ENCODE data around the gene INPP5E.

INPP5E gene

DNA sequence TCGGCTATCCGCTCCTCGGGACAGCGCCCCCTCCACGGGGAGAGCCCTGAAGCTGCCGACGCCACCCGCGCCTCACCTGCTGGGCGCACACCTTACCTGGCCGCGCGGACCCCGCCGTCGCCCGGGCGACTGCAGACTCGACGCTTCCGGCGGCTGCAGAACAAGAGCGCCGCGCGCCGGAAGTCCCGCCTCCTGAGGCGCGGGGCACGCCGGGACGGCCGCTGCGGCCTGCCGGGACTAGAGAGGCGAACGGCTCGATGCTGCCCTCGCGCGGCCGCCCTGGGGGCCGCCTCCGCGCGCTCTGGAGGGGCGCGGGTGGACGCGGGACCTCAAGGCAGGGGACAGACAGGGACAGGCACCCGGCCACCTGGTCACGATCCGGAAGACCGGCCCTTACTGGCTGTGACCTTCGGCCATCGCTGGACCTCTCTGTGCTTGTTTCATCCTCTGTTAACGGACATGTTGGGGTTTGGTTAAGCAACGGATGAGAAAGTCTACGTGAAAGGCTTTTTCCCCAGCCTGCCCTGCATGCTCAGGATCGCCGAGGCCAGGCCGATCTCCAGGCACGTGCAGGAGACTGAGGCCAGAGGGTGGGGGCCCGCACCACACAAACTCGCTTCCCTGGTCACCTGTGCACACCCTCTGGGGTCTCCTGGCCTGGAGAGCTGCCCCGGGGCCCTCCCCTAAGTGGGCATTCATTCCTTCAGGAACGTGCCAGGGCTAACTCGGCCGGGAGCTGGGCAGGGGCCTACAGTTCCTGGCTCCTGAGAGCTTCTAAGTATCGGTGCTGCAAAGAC, 39.4 kb downstream of the INPP5E start, which contains the start of gene SNAPC4:
Gene SNAPC4, minus strand, starts transcription at position 133 of the 797 bp plus-strand sequence. CDS start 1,742 bp downstream, outside the sequence.
- ChIA-PET POLR2A (interaction anchor here (1.2 to 2.6 kb wide), 4 partner anchors 9 to 37 kb away, joined by 5 to 15 read pairs (median 8); no protein-coding TSS in a partner anchor), CTCF (interaction anchor here (0.5 to 2.6 kb wide), 31 partner anchors 9 to 877 kb away, joined by 3 to 28 read pairs (median 3); partner anchors contain the start of genes DNLZ, ENTR1 and PMPCA)
- peaks cover 7 to 72% of the 10 kb centered on the region in 2 experiments for H3K36me3 ChIP-seq (ENCODE audit: control insufficient read depth in 2 of 2, insufficient read depth in 1 of 2, low read length in 2 of 2)
- H3K27ac ChIP-seq (ENCODE audit: extremely low read depth, low read depth, low read length) = peak within 1 kb of the TSS; percentile 53; the same call in 1 of the 2 replicates
- no peaks in the 10 kb centered on the region for H3K9me3 ChIP-seq (ENCODE audit: control insufficient read depth, insufficient read depth, low read depth, low read length)
- H3K4me1 ChIP-seq (ENCODE audit: control insufficient read depth, insufficient read depth, low read length) = no peaks in the 10 kb centered on the region
- peak within 1 kb of the TSS; percentile 91 for H3K4me3 ChIP-seq (ENCODE audit: low read depth, low read length)
- TF ChIP-seq ZNF548 (tag by site-specific recombination; IDR thresholded peaks at IDR 0.05) (no peak), ZNF140 (tag by site-specific recombination; IDR thresholded peaks at IDR 0.05) (no peak), ZNF394 (tag by site-specific recombination; IDR thresholded peaks at IDR 0.05; ENCODE audit: borderline replicate concordance) (no peak), SETDB1 (IDR thresholded peaks at IDR 0.05; ENCODE audit: insufficient read length, low read length) (no peak), ZFP41 (tag by site-specific recombination; IDR thresholded peaks at IDR 0.05; ENCODE audit: borderline replicate concordance) (no peak), KLF9 (tag by site-specific recombination; IDR thresholded peaks at IDR 0.05; ENCODE audit: low read depth) (peak; percentile 15; the same call in 1 of the 2 replicates), ZNF561 (tag by site-specific recombination; IDR thresholded peaks at IDR 0.05; ENCODE audit: borderline replicate concordance) (peak; percentile 55; the same call in 1 of the 2 replicates), ZBTB17 (tag by site-specific recombination; IDR thresholded peaks at IDR 0.05) (peak; percentile 97), ZNF302 (tag by site-specific recombination; IDR thresholded peaks at IDR 0.05; ENCODE audit: low read depth) (no peak), ZNF335 (tag by site-specific recombination; conservative IDR thresholded peaks at IDR 0.05) (peak; percentile 65), ZNF521 (tag by site-specific recombination; IDR thresholded peaks at IDR 0.05) (no peak), ZNF501 (tag by site-specific recombination; IDR thresholded peaks at IDR 0.05) (peak; percentile 37; the same call in 1 of the 2 replicates), ZNF24 (tag by site-specific recombination; IDR thresholded peaks at IDR 0.05) (peak; percentile 34; the same call in 1 of the 2 replicates), BCL11B (tag by site-specific recombination; IDR thresholded peaks at IDR 0.05; ENCODE audit: low read depth) (no peak), ZEB2 (tag by site-specific recombination; IDR thresholded peaks at IDR 0.05) (peak; percentile 43; the same call in 1 of the 2 replicates), ZNF600 (tag by site-specific recombination; IDR thresholded peaks at IDR 0.05) (peak; percentile 71), ZSCAN30 (tag by site-specific recombination; IDR thresholded peaks at IDR 0.05) (peak; percentile 71), ZNF10 (tag by site-specific recombination; IDR thresholded peaks at IDR 0.05) (peak; percentile 42; the same call in 1 of the 2 replicates), TCF7L2 (IDR thresholded peaks at IDR 0.05; ENCODE audit: borderline replicate concordance, low read depth, low read length) (peak; percentile 89; the same call in 1 of the 2 replicates), ZNF664 (tag by site-specific recombination; IDR thresholded peaks at IDR 0.05) (no peak)
- TF ChIP-seq, protein P1, sequence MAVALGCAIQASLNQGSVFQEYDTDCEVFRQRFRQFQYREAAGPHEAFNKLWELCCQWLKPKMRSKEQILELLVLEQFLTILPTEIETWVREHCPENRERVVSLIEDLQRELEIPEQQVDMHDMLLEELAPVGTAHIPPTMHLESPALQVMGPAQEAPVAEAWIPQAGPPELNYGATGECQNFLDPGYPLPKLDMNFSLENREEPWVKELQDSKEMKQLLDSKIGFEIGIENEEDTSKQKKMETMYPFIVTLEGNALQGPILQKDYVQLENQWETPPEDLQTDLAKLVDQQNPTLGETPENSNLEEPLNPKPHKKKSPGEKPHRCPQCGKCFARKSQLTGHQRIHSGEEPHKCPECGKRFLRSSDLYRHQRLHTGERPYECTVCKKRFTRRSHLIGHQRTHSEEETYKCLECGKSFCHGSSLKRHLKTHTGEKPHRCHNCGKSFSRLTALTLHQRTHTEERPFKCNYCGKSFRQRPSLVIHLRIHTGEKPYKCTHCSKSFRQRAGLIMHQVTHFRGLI (tag by site-specific recombination; IDR thresholded peaks at IDR 0.05) = 0 out of 2 replicates have a peak, but pooled peaks have one; percentile 21
- TF ChIP-seq, protein P2, sequence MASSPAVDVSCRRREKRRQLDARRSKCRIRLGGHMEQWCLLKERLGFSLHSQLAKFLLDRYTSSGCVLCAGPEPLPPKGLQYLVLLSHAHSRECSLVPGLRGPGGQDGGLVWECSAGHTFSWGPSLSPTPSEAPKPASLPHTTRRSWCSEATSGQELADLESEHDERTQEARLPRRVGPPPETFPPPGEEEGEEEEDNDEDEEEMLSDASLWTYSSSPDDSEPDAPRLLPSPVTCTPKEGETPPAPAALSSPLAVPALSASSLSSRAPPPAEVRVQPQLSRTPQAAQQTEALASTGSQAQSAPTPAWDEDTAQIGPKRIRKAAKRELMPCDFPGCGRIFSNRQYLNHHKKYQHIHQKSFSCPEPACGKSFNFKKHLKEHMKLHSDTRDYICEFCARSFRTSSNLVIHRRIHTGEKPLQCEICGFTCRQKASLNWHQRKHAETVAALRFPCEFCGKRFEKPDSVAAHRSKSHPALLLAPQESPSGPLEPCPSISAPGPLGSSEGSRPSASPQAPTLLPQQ (tag by site-specific recombination; IDR thresholded peaks at IDR 0.05) = 0 out of 2 replicates have a peak, but pooled peaks have one; percentile 32
- TF ChIP-seq, protein P3, sequence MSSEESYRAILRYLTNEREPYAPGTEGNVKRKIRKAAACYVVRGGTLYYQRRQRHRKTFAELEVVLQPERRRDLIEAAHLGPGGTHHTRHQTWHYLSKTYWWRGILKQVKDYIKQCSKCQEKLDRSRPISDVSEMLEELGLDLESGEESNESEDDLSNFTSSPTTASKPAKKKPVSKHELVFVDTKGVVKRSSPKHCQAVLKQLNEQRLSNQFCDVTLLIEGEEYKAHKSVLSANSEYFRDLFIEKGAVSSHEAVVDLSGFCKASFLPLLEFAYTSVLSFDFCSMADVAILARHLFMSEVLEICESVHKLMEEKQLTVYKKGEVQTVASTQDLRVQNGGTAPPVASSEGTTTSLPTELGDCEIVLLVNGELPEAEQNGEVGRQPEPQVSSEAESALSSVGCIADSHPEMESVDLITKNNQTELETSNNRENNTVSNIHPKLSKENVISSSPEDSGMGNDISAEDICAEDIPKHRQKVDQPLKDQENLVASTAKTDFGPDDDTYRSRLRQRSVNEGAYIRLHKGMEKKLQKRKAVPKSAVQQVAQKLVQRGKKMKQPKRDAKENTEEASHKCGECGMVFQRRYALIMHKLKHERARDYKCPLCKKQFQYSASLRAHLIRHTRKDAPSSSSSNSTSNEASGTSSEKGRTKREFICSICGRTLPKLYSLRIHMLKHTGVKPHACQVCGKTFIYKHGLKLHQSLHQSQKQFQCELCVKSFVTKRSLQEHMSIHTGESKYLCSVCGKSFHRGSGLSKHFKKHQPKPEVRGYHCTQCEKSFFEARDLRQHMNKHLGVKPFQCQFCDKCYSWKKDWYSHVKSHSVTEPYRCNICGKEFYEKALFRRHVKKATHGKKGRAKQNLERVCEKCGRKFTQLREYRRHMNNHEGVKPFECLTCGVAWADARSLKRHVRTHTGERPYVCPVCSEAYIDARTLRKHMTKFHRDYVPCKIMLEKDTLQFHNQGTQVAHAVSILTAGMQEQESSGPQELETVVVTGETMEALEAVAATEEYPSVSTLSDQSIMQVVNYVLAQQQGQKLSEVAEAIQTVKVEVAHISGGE (tag by site-specific recombination; conservative IDR thresholded peaks at IDR 0.05; ENCODE audit: low read depth) = peak; percentile 71; the same call in 1 of the 2 replicates
- TF ChIP-seq, protein P4, sequence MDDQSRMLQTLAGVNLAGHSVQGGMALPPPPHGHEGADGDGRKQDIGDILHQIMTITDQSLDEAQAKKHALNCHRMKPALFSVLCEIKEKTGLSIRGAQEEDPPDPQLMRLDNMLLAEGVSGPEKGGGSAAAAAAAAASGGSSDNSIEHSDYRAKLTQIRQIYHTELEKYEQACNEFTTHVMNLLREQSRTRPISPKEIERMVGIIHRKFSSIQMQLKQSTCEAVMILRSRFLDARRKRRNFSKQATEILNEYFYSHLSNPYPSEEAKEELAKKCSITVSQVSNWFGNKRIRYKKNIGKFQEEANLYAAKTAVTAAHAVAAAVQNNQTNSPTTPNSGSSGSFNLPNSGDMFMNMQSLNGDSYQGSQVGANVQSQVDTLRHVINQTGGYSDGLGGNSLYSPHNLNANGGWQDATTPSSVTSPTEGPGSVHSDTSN (CRISPR knock-in tag; IDR thresholded peaks at IDR 0.05) = peak; percentile 83; the same call in 1 of the 2 replicates
- TF ChIP-seq, protein P5, sequence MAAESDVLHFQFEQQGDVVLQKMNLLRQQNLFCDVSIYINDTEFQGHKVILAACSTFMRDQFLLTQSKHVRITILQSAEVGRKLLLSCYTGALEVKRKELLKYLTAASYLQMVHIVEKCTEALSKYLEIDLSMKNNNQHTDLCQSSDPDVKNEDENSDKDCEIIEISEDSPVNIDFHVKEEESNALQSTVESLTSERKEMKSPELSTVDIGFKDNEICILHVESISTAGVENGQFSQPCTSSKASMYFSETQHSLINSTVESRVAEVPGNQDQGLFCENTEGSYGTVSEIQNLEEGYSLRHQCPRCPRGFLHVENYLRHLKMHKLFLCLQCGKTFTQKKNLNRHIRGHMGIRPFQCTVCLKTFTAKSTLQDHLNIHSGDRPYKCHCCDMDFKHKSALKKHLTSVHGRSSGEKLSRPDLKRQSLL (tag by site-specific recombination; IDR thresholded peaks at IDR 0.05) = peak; percentile 20; the same call in 1 of the 2 replicates
- TF ChIP-seq, protein P6, sequence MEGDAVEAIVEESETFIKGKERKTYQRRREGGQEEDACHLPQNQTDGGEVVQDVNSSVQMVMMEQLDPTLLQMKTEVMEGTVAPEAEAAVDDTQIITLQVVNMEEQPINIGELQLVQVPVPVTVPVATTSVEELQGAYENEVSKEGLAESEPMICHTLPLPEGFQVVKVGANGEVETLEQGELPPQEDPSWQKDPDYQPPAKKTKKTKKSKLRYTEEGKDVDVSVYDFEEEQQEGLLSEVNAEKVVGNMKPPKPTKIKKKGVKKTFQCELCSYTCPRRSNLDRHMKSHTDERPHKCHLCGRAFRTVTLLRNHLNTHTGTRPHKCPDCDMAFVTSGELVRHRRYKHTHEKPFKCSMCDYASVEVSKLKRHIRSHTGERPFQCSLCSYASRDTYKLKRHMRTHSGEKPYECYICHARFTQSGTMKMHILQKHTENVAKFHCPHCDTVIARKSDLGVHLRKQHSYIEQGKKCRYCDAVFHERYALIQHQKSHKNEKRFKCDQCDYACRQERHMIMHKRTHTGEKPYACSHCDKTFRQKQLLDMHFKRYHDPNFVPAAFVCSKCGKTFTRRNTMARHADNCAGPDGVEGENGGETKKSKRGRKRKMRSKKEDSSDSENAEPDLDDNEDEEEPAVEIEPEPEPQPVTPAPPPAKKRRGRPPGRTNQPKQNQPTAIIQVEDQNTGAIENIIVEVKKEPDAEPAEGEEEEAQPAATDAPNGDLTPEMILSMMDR (tag by site-specific recombination; IDR thresholded peaks at IDR 0.05) = peak; percentile 76

Measured in HEK293 (cell line).